ENCODE data around the gene PPFIA1.
"Not testable (repeated sequence)": the region's sequence is repeated elsewhere in the genome, so short reads cannot be mapped to it uniquely, and the experiment has no call there.

Gene PPFIA1

DNA sequence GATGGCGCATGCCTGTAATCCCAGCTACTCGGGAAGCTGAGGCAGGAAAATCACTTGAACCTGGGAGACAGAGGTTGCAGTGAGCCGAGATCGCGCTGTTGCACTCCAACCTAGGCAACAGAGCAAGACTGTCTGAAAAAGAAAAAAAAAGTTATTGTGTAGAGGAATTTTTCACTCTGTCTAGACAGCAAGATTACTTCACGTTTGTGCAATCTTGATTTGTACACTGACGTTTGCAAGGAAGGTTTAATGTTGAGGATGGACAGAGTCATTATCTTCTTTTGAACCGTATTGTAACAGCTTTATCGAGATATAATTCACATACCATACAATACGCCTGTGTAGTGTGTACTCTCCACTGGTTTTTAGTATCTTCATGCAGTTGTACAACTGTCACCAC lies 131.5 kb downstream of the PPFIA1 start:
- no peaks in the 10 kb centered on the region for H3K9me3 Mint-ChIP-seq
- CTCF ChIA-PET: interaction anchor here (0.6 kb wide), 1 partner anchor 245 kb away, joined by 5 read pairs; no protein-coding TSS in a partner anchor
- DNase-seq: no peak
- H3K4me1 Mint-ChIP-seq: peaks cover 19% of the 10 kb centered on the region
- no peak overlapping the region for H3K4me3 Mint-ChIP-seq
- peaks cover 91% of the 10 kb centered on the region for H3K27me3 Mint-ChIP-seq
- no peak overlapping the region for H3K27ac Mint-ChIP-seq
- no peaks in the 10 kb centered on the region for H3K36me3 Mint-ChIP-seq

DNA sequence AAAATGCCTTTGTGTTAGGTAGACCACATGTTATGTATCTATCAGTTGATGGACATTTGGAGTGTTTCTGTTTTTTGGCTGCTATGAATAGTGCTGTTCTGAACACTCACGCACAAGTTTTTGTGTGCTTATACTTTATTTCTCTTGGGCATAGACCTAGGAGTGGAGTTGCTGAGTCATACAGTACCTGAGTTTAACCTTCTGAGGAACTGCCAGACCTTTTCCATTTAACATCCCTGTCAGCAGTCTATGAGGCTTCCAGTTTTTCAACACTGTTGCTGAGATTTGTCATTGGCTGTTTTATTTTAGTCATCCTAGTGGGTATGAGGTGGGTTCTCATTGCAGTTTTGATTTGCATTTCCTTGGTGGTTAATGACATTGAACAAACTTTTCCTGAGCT lies 132.2 kb downstream of the PPFIA1 start:
- Mint-ChIP-seq H3K4me3 (no peak overlapping the region), H3K27ac (no peak overlapping the region), H3K36me3 (no peaks in the 10 kb centered on the region), H3K9me3 (no peaks in the 10 kb centered on the region), H3K27me3 (peaks cover 90% of the 10 kb centered on the region), H3K4me1 (peaks cover 13% of the 10 kb centered on the region)
- no peak for DNase-seq
- CTCF ChIA-PET: no interaction called here

DNA sequence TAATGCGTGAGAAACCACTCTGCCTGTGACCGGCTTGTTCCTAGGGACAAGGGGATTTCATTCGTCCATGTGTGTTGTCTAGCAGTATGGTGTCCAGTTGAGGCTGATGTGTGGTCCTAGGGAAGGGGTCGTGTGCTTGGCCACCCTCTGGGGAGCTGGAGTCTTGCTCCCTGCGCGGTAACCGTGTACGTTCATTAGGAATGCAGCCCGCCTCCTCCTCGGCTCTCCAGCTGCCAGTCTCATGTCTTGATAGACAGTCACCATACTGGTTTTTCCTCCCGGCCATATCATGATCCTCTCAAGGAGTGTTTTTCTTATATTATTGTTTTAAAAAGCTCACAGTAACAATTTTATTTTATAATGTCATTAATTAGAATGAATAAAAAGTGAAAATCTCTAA lies 133.8 kb downstream of the PPFIA1 start:
- Mint-ChIP-seq H3K9me3 (no peaks in the 10 kb centered on the region), H3K36me3 (no peaks in the 10 kb centered on the region), H3K4me1 (peaks cover 15% of the 10 kb centered on the region), H3K27me3 (peaks cover 87% of the 10 kb centered on the region), H3K27ac (no peak overlapping the region), H3K4me3 (no peak overlapping the region)
- DNase-seq: no peak
- CTCF ChIA-PET: no interaction called here

DNA sequence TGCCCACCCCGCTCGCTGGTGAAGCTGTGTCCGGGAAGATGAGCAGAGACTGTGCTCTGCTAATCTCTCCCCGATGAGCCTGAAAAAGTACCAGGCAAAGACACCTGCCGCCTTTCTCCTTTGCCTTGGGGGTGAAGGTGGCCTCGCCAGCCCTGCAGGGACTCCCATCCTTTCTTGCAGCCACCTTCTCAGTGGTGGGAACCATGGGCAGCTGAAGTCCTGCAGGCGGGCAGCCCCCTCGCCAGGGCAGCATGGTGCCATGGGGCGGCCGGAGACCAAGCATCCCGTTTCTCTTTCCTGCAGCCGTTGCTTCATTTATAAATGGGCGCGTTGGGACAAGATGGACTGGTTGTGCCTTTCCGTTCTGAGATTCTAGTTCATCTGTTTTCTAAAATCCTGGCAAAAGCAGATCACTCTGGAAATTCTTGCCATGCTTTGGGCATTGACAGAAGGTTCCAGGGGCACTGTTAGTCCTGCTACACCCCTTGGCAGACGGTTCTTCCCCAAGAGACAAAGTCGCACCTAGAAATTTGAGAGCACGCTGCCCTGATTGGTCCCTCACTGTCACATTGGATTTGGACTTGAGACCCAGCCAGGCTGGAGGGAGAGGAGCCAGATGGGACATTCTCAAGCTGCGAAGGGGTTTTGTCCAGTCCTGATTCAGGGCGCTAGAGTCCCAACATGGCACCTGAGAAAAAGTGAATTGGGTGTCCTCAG lies 135.3 kb downstream of the PPFIA1 start:
- peaks cover 87% of the 10 kb centered on the region for H3K27me3 Mint-ChIP-seq
- CTCF ChIA-PET: no interaction called here
- peaks cover 11% of the 10 kb centered on the region for H3K4me1 Mint-ChIP-seq
- no peak for DNase-seq
- no peaks in the 10 kb centered on the region for H3K36me3 Mint-ChIP-seq
- H3K9me3 Mint-ChIP-seq: no peaks in the 10 kb centered on the region
- no peak overlapping the region for H3K27ac Mint-ChIP-seq
- H3K4me3 Mint-ChIP-seq: no peak overlapping the region

DNA sequence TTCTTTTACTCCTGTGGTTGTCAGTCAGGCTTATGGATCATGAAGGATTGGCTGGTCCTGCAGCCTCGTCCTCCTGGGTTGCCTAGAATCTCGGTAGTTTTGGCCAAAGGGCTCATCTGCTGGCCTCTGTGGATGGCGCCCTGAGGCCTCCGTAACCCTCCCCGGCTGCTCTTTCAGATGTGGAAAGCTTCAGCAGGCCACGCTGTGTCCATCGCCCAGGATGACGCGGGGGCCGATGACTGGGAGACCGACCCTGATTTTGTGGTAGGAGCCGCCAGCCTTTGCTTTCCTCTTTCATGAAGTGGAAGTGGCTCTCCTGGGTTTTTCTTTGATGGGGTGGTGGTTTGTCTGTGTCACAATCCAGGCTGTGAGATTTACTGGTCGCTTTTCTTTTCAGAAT lies 136.6 kb downstream of the PPFIA1 start:
- H3K36me3 Mint-ChIP-seq: no peaks in the 10 kb centered on the region
- peaks cover 11% of the 10 kb centered on the region for H3K4me1 Mint-ChIP-seq
- H3K27ac Mint-ChIP-seq: no peak overlapping the region
- H3K27me3 Mint-ChIP-seq: peaks cover 84% of the 10 kb centered on the region
- no peaks in the 10 kb centered on the region for H3K9me3 Mint-ChIP-seq
- H3K4me3 Mint-ChIP-seq: no peak overlapping the region
- DNase-seq: no peak
- CTCF ChIA-PET: no interaction called here

DNA sequence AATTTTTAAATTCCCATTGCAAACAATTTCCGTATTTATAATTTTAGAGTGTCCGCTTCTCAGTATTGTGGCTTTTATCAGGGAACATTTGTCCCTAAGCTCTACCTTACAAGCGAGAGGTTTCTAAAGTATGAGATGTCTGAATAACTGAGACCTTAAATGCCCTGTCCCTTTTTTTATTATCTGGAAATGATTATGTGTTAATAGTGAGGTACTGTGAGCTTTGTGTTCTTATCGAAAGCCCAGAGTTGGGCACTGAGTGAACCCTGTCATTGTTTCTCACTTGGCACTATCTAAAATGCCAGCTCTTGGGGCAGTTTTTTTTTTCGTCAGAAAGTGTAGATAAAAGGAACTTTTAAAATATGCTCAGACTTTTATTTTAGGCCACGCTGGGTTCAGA lies 137.3 kb downstream of the PPFIA1 start:
- no peak for DNase-seq
- Mint-ChIP-seq H3K9me3 (no peaks in the 10 kb centered on the region), H3K36me3 (no peaks in the 10 kb centered on the region), H3K27ac (no peak overlapping the region), H3K4me1 (peaks cover 11% of the 10 kb centered on the region), H3K27me3 (peaks cover 84% of the 10 kb centered on the region), H3K4me3 (no peak overlapping the region)
- CTCF ChIA-PET: no interaction called here

DNA sequence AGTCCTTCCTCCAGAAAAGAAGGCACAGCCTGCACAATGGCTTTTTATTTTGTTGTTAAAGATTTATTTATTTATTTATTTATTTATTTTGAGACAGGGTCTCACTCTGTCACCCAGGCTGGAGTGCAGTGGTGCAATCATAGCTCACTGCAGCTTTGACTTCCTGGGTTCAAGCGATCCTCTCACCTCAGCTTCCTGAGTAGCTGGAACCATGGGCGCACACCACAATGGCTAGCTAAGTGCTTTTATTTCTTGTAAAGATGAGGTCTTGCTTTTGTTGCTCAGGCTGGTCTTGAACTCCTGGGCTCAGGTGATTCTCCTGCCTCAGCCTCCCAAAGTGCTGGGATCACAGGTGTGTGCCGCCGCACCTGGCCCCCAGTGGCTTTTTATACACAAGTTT lies 137.8 kb downstream of the PPFIA1 start:
- H3K27ac Mint-ChIP-seq, H3K9me3 Mint-ChIP-seq, CTCF ChIA-PET, H3K4me3 Mint-ChIP-seq, H3K36me3 Mint-ChIP-seq: not testable (repeated sequence)
- DNase-seq: peak; percentile 28
- H3K4me1 Mint-ChIP-seq: peaks cover 11% of the 10 kb centered on the region
- peaks cover 84% of the 10 kb centered on the region for H3K27me3 Mint-ChIP-seq

DNA sequence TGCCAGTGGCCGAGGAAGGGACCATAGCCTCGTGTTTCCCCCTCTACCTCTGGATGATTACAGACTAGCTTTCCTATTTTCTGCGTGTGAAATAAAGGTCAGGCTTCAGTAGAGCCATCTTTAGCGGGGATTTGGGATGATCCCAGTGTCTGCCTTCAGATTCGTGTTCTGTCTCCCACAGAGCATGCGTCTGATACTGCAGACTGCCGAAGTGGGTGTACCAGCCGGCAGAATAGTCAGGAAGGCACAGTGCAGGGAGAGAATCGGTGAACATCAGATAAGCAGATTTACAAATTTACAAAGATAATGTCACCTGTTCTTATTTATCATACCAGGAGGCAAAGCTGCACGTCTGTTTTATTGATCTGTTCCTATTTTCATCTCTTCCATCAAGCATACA lies 138.9 kb downstream of the PPFIA1 start:
- H3K27me3 Mint-ChIP-seq: peaks cover 84% of the 10 kb centered on the region
- no peak overlapping the region for H3K4me3 Mint-ChIP-seq
- peaks cover 11% of the 10 kb centered on the region for H3K4me1 Mint-ChIP-seq
- H3K27ac Mint-ChIP-seq: no peak overlapping the region
- no peak for DNase-seq
- no peaks in the 10 kb centered on the region for H3K36me3 Mint-ChIP-seq
- CTCF ChIA-PET: no interaction called here
- no peaks in the 10 kb centered on the region for H3K9me3 Mint-ChIP-seq

DNA sequence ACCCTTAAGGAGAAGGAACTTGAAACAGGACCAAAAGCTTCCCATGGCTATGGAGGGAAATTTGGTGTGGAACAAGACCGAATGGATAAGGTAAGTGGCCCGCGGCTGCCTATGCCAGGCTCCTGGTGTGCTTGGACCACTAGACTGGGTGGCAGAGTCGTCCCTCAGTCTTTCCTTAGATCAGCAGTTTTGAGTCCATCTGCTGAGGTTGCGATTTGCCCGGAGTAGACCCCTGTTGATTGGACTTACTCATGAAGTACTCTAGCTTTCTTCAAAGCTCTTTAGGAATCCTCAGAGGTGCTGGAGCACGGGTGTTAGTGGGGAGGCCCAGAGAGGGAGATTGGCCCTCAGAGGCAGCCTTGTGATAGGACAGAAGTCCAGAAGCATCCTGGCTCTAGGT lies 139.4 kb downstream of the PPFIA1 start:
- Mint-ChIP-seq H3K27me3 (peaks cover 84% of the 10 kb centered on the region), H3K4me1 (peaks cover 11% of the 10 kb centered on the region), H3K36me3 (no peaks in the 10 kb centered on the region), H3K9me3 (no peaks in the 10 kb centered on the region), H3K4me3 (no peak overlapping the region), H3K27ac (no peak overlapping the region)
- DNase-seq: no peak
- CTCF ChIA-PET: no interaction called here

DNA sequence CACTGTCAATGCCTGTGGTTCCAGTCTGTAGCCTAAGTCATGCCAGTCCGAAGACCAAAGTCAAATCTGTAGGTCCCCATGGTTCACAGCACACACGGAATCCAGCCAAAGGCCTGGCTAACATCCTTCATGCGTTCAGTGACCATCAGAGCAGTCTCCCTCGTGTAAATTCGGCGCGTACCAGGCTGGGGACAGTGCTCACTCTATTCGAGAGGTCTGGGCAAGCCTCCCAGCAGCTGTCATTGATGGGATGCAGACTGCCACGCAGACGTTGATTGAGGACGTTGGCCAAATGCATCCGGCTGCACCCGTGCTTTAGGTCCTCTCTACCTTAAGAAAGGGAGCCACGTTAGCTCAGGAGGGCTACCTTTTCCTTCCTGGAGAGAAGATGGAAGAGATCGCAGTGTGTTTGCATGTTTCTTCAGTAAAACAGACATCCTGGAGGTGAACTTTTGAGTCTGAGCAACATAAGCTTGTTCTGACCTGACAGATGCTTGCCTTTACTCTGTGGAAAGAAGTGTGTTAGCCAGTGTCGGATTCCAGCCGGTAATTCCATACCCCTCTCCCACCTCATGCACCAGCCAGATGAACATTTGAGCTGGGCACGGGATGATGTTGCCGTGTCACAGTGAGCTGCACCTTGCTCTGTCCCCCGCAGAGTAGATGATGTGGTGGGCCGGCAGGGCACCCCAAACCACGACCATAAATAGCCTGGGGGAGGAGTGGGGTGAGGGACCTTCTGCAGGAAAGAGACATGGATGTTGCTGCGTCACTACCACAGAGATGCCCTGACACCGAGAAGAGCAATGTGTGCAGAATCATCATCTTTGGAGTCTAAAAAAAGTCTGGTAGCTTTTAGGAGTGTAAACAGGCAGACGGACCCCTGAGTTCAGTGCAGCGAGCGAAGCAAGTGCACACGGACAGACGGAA lies 140.1 kb downstream of the PPFIA1 start:
- Mint-ChIP-seq H3K4me3 (no peak overlapping the region), H3K27me3 (peaks cover 84% of the 10 kb centered on the region), H3K27ac (no peak overlapping the region), H3K9me3 (no peaks in the 10 kb centered on the region), H3K36me3 (no peaks in the 10 kb centered on the region), H3K4me1 (peaks cover 11% of the 10 kb centered on the region)
- CTCF ChIA-PET: no interaction called here
- DNase-seq: no peak

DNA sequence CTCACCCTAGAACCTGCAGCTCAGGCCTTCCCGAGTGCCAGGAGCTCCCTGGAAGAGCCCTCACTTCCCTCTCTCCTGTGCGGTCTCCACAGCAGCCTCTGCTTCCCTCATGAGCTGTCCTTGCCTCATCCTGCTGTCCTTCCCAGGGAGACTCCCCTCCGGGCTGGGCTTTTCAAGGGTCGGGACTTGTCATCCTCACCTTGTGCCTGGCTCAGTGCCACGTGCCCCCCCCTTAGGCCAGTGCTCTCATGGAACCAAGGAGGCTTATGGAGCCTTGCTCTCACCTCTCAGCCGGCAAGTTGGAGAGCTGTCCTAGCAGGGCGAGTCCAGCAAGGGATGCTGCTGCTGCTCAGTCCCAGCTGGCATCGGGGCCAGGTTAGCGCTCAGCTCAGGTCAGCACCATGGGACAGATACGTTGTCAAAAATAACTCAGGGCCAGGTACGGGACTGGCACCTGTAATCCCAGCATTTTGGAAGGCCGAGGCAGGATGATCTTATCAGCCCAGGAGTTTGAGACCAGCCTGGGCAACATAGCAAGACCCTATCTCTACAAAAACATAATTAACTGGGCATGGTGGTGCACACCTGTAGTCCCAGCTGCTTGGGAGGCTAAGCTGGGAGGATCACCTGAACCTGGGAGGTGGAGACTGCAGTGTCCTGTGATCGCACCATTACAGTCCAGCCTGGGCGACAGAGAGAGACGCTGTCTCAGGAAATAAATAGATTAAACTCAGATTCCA lies 141.4 kb downstream of the PPFIA1 start:
- no peak for DNase-seq
- H3K27ac Mint-ChIP-seq: no peak overlapping the region
- peaks cover 86% of the 10 kb centered on the region for H3K27me3 Mint-ChIP-seq
- CTCF ChIA-PET: no interaction called here
- H3K4me3 Mint-ChIP-seq: no peak overlapping the region
- peaks cover 11% of the 10 kb centered on the region for H3K4me1 Mint-ChIP-seq
- H3K36me3 Mint-ChIP-seq: no peaks in the 10 kb centered on the region
- H3K9me3 Mint-ChIP-seq: no peaks in the 10 kb centered on the region

DNA sequence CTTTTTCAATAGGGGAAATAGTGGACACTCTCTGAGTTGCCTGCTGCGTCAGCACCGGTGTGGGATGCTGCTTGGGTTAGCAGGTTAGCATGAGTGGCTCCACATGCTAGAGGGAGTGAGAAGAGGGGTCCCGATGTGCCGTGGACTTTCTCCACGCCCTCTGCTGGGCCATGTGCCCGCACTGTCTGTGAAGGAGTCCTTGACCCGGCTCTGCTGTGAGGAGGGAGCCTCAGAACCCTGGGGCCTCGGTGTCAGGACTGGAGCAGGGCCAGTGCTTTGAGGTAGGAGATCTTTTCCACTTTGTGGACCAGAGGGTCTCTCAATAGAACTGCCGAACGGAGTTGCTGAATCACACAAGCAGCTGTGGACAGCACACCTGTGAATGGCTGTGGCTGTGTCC lies 142.7 kb downstream of the PPFIA1 start:
- no peak overlapping the region for H3K4me3 Mint-ChIP-seq
- H3K4me1 Mint-ChIP-seq: peaks cover 5% of the 10 kb centered on the region
- no peak overlapping the region for H3K27ac Mint-ChIP-seq
- H3K27me3 Mint-ChIP-seq: peaks cover 79% of the 10 kb centered on the region
- no peak for DNase-seq
- no peaks in the 10 kb centered on the region for H3K9me3 Mint-ChIP-seq
- CTCF ChIA-PET: no interaction called here
- H3K36me3 Mint-ChIP-seq: no peaks in the 10 kb centered on the region

DNA sequence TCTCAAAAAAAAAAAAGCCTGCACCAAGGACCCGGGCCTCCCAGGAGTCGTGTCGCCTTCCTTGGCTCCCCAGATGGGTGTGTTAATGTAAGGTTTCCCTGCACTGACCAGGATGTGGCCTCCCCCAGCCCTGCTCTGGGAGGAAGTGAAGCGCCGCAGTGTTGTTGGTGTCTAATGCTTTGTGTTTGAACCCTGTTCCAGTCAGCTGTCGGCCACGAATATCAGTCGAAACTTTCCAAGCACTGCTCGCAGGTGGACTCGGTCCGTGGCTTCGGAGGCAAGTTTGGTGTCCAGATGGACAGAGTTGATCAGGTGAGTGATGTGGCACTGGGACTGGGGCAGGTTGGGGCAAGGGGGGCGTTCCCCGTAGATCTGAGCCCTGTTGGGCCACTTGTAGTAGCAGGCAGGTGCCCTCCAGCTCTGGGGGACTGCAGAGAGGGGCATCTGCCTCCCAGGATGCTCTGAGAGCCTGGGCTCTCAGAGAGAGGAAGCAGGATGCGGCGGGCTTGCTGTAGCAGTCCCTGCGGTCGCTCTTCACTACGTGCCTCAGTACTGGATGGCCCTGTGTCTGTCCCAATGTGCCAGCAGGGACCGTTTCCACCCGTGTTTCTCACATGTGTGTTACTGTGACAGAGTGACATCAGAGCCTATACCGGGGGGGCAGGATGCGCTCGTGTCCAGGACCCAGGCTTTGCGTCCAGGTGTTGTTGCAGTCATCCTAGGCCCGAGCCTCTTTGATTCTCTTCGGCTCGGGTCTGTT lies 144.0 kb downstream of the PPFIA1 start:
- DNase-seq: no peak
- H3K27ac Mint-ChIP-seq: no peak overlapping the region
- H3K4me3 Mint-ChIP-seq: no peak overlapping the region

DNA sequence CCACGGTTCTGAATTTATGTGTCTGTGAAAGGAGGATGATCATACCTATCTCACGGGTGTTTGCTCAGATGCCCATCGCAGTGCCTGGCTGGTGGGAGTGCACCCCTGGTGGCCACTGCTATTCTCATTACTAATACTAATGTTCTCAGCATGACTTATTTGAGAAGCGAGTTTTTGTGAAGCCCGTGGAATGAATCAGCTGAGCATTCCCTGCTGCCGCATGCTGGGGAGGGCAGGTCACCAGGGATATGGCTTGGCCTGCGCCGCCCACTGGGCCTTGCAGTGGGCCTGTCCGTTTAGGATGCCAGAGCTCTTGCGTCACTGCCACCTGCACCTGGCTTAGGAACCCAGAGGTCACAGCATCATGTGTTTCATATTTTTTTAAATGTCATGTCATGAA lies 144.7 kb downstream of the PPFIA1 start:
- Mint-ChIP-seq H3K27ac (no peak overlapping the region), H3K4me1 (no peaks in the 10 kb centered on the region), H3K36me3 (no peaks in the 10 kb centered on the region), H3K9me3 (no peaks in the 10 kb centered on the region), H3K27me3 (peaks cover 62% of the 10 kb centered on the region), H3K4me3 (no peak overlapping the region)
- no peak for DNase-seq
- CTCF ChIA-PET: no interaction called here

More for the DNA sequence above, 144.0 kb downstream of the PPFIA1 start:
- Mint-ChIP-seq H3K36me3 (no peaks in the 10 kb centered on the region), H3K4me1 (no peaks in the 10 kb centered on the region), H3K9me3 (no peaks in the 10 kb centered on the region), H3K27me3 (peaks cover 69% of the 10 kb centered on the region)
- CTCF ChIA-PET: no interaction called here

Measured in activated naive CD4-positive, alpha-beta T cell treated with anti-CD3 and anti-CD28 coated beads, Interleukin-2, amount 10 ng/mL, durations not matched to agents 7 days and 5 days (primary cell).